K562 (cell line): Measurements from ENCODE around the gene DLGAP1. TPM values are rescaled to one million over a fixed set of nuclear protein-coding genes. Genes with fewer than 3 reads are reported as not detected.

ENCODE experiments used
- ATAC-seq: fragments of 200-7000 bp; cut with Tn5 transposase; 3 replicates; pipeline ENCODE4 v1.9.1; 2020; ENCODE audit warnings: moderate library complexity
- BruUV-seq: library from RNA; stranded (reverse); fragments of 400-500 nt; replicated peaks from 2 replicates; lab custom pipeline; 2021; lab: Mats Ljungman, UMichigan
- CTCF ChIA-PET: fragments of 300-600 bp; formaldehyde crosslinking; extraction: SDS; loops from one replicate; lab custom pipeline; 2021; ENCODE audit warnings: low intra/inter-chr PET ratio; lab: Yijun Ruan, JAX
- POLR2A ChIA-PET: fragments of 300-600, 350-650 bp; sonication (Branson Sonifier 250); formaldehyde crosslinking; extraction: SDS; loops from one replicate; lab custom pipeline; 2021; ENCODE audit warnings: antibody characterized with exemption, inconsistent platforms; lab: Yijun Ruan, JAX
- DNase-seq, 4 experiments: peaks; one replicate each; pipeline versions ENCODE4 v3.0.0 to v3.0.0-alpha.2; 2011 to 2018; ENCODE audit warnings: low spot score in 3 of 4, mixed read lengths in 3 of 4; ENCODE audit errors: extremely low read depth in 1 of 4
- FAIRE-seq: peaks from 2 replicates; lab custom pipeline; 2011; peaks lifted over from hg19 to GRCh38; lab: Jason Lieb, UNC
- H2AFZ ChIP-seq: 2 replicates; pipeline ENCODE4 v1.6.0; 2011; ENCODE audit warnings: low read depth, low read length, control low read depth, inconsistent platforms
- H3K27ac ChIP-seq: fragments of 200-600 bp; 3 replicates; pipeline ENCODE4 v1.8.0; 2011; ENCODE audit warnings: low read depth, mild to moderate bottlenecking, control low read depth, inconsistent platforms, low read length, moderate library complexity, mixed read lengths; ENCODE audit errors: extremely low read depth
- H3K27me3 ChIP-seq, 2 experiments: fragments of 300-600 bp in 1 of 2; 2 replicates in 1 of 2; 3 replicates in 1 of 2; pipeline versions ENCODE4 v1.6.0 to v1.8.0; 2011; ENCODE audit warnings: inconsistent platforms in 2 of 2, low read length in 2 of 2, mild to moderate bottlenecking in 1 of 2, mixed read lengths in 1 of 2, moderate library complexity in 1 of 2; ENCODE audit not compliant: control insufficient read depth in 2 of 2, insufficient read depth in 2 of 2
- H3K36me3 ChIP-seq: fragments of 300-600 bp; 3 replicates; pipeline ENCODE4 v1.8.0; 2011; ENCODE audit warnings: mild to moderate bottlenecking, low read length, inconsistent platforms; ENCODE audit not compliant: control insufficient read depth, insufficient read depth
- H3K4me1 ChIP-seq, 2 experiments: fragments of 200-600 bp in 1 of 2; replicated peaks in 1 of 2; 2 replicates in 1 of 2; 3 replicates in 1 of 2; pipeline versions ENCODE4 v1.5.1 to v1.8.0; 2011; ENCODE audit warnings: inconsistent platforms in 2 of 2, low read length in 2 of 2, mild to moderate bottlenecking in 1 of 2, mixed read lengths in 1 of 2, moderate library complexity in 1 of 2; ENCODE audit not compliant: control insufficient read depth in 2 of 2, insufficient read depth in 2 of 2
- H3K4me2 ChIP-seq: 2 replicates; pipeline ENCODE4 v1.6.1; 2011; ENCODE audit warnings: low read length, control low read depth, inconsistent platforms, mixed read lengths; ENCODE audit not compliant: insufficient read depth
- H3K4me3 ChIP-seq: fragments of 200-600 bp; sonication (generic), shearing (Covaris generic); 2 replicates; pipeline ENCODE4 v1.5.1; 2016; ENCODE audit warnings: control low read depth, inconsistent platforms
- H3K79me2 ChIP-seq: fragments of 200-600 bp; 3 replicates; pipeline ENCODE4 v1.8.0; 2011; ENCODE audit warnings: low read length, inconsistent platforms; ENCODE audit not compliant: control insufficient read depth, insufficient read depth
- H3K9ac ChIP-seq, 2 experiments: 2 replicates each; pipeline versions ENCODE4 v1.6.0 to v1.6.1; 2011; ENCODE audit warnings: low read depth in 2 of 2, low read length in 2 of 2, control low read depth in 1 of 2, inconsistent platforms in 1 of 2, mild to moderate bottlenecking in 1 of 2, mixed read lengths in 1 of 2; ENCODE audit not compliant: insufficient read depth in 1 of 2
- H3K9me1 ChIP-seq: one replicate; pipeline ENCODE4 v1.6.0; 2011; ENCODE audit warnings: inconsistent platforms, mild to moderate bottlenecking, low read length, moderate library complexity; ENCODE audit not compliant: control insufficient read depth, insufficient read depth
- H3K9me3 ChIP-seq: replicated peaks from 2 replicates; pipeline ENCODE4 v1.5.1; 2011; ENCODE audit warnings: low read depth, low read length, inconsistent platforms; ENCODE audit not compliant: control insufficient read depth, insufficient read depth
- H4K20me1 ChIP-seq: replicated peaks from 2 replicates; pipeline ENCODE4 v1.6.1; 2011; ENCODE audit warnings: low read length, inconsistent platforms, mixed read lengths; ENCODE audit not compliant: control insufficient read depth, insufficient read depth
- ATF3 ChIP-seq, 2 experiments: fragments of 450-650 bp in 1 of 2; sonication (generic) in 1 of 2; formaldehyde crosslinking in 1 of 2; IDR thresholded peaks in 1 of 2; conservative IDR thresholded peaks in 1 of 2; 2 replicates each; pipeline versions ENCODE4 v1.6.1 to v1.8.1; 2016 to 2023; ENCODE audit warnings: mild to moderate bottlenecking in 2 of 2, moderate library complexity in 2 of 2, inconsistent platforms in 1 of 2, missing genetic modification reagents in 1 of 2
- ATF7 ChIP-seq: fragments of 450-650 bp; IDR thresholded peaks from 2 replicates; pipeline ENCODE4 v1.7.1; 2014; ENCODE audit warnings: mild to moderate bottlenecking, moderate library complexity
- CBX5 ChIP-seq: IDR thresholded peaks from 2 replicates; pipeline ENCODE4 v1.6.1; 2014; ENCODE audit warnings: low read depth, borderline replicate concordance
- CEBPG ChIP-seq, 3 experiments: fragments of 200-800 bp in 1 of 3; sonication (Bioruptor generic) in 1 of 3; sonication (generic) in 1 of 3; formaldehyde crosslinking in 1 of 3; IDR thresholded peaks in 2 of 3; conservative IDR thresholded peaks in 1 of 3; 2 replicates each; pipeline versions ENCODE4 v1.6.1 to v1.8.0; 2016 to 2022; ENCODE audit warnings: missing compliant biosample characterization in 2 of 3, missing genetic modification characterization in 2 of 3, mild to moderate bottlenecking in 1 of 3, missing genetic modification reagents in 1 of 3
- DLX4 ChIP-seq: fragments of 250-450 bp; sonication (Bioruptor Pico); IDR thresholded peaks from 2 replicates; pipeline ENCODE4 v1.6.1; 2021; ENCODE audit warnings: mild to moderate bottlenecking
- GTF2E2 ChIP-seq: fragments of 200-800 bp; sonication (Bioruptor generic); IDR thresholded peaks from 2 replicates; pipeline ENCODE4 v1.6.1; 2016; ENCODE audit warnings: missing genetic modification characterization, missing compliant biosample characterization
- HMBOX1 ChIP-seq: sonication (generic); IDR thresholded peaks from 2 replicates; pipeline ENCODE4 v1.6.1; 2016
- MBD2 ChIP-seq: sonication (generic); IDR thresholded peaks from 2 replicates; pipeline ENCODE4 v1.6.1; 2016; ENCODE audit warnings: low read depth, borderline replicate concordance
- MEIS2 ChIP-seq: fragments of 450-650 bp; IDR thresholded peaks from 2 replicates; pipeline ENCODE4 v1.6.1; 2014; ENCODE audit warnings: mild to moderate bottlenecking; ENCODE audit not compliant: partially characterized antibody
- NR4A1 ChIP-seq, 2 experiments: fragments of 250-450 bp in 1 of 2; fragments of 450-650 bp in 1 of 2; sonication (Bioruptor Pico) in 1 of 2; IDR thresholded peaks; 2 replicates each; pipeline versions ENCODE4 v1.4.0 to v1.6.1; 2016 to 2020; ENCODE audit warnings: mild to moderate bottlenecking in 2 of 2, missing compliant biosample characterization in 1 of 2, missing genetic modification characterization in 1 of 2, moderate library complexity in 1 of 2
- SNAPC5 ChIP-seq: fragments of 250-450 bp; sonication (Bioruptor Pico); IDR thresholded peaks from 2 replicates; pipeline ENCODE4 v1.8.0; 2021; ENCODE audit warnings: moderate library complexity, mild to moderate bottlenecking, inconsistent platforms
- ZNF280A ChIP-seq: fragments of 450-650 bp; IDR thresholded peaks from 2 replicates; pipeline ENCODE4 v1.6.1; 2018; ENCODE audit warnings: mild to moderate bottlenecking, low read depth; ENCODE audit not compliant: partially characterized antibody
- ZNF589 ChIP-seq: fragments of 200-800 bp; sonication (Bioruptor generic); IDR thresholded peaks from 2 replicates; pipeline ENCODE4 v1.6.1; 2016; ENCODE audit warnings: low read depth, missing genetic modification characterization, missing compliant biosample characterization
- ZNF655 ChIP-seq: fragments of 250-450 bp; sonication (Bioruptor Pico); IDR thresholded peaks from 2 replicates; pipeline ENCODE4 v1.5.0; 2021
- WGBS: fragments of 100-300 bp; shearing (Covaris generic); methylation state at CpG from one replicate; pipeline ENCODE4 v1.1.6; 2016; ENCODE audit warnings: low coverage, mixed read lengths; ENCODE audit not compliant: insufficient coverage; ENCODE audit errors: missing lambda C conversion rate; 5-methylcytosine and 5-hydroxymethylcytosine counted together
- in situ Hi-C: fragments of 300-500 bp; cut with MboI; formaldehyde crosslinking; loops from 4 replicates; pipeline ENCODE4 v1.15.0; 2018; ENCODE audit warnings: inconsistent platforms, mixed read lengths
- intact Hi-C: fragments of 100-400 bp; cut with micrococcal nuclease; formaldehyde crosslinking; loops from 2 replicates; pipeline ENCODE4 v1.14.2; 2022
- polyA plus RNA-seq, 8 experiments: library from polyadenylated mRNA; depleted of rRNA in 4 of 8; stranded (reverse) in 5 of 8; unstranded in 3 of 8; fragments of >200 nt; fragmentation: Nextera tagmentation in 2 of 8; fragmentation: Illumina TruSeq in 1 of 8; extraction: Ambion mirVana in 2 of 8; extraction: Trizol in 1 of 8; gene quantifications; 2 replicates each; pipeline versions ENCODE4 v1.2.1 to v1.2.3, GENCODE V29; 2011 to 2014; ENCODE audit warnings: inconsistent platforms in 1 of 8, missing spikeins in 1 of 8
- total RNA-seq, 7 experiments: library from RNA; depleted of rRNA in 6 of 7; stranded (reverse); fragments of >200 nt in 6 of 7; fragmentation: Illumina TruSeq in 2 of 7; extraction: Trizol in 2 of 7; gene quantifications; 2 replicates each; pipeline versions ENCODE4 v1.2.1 to v1.2.3, GENCODE V29; 2011 to 2021; ENCODE audit warnings: low replicate concordance in 1 of 7

DLGAP1 gene
- total and polyA plus RNA-seq, 9 of the 15 experiments (the other 6 are each of a cell fraction or from before 2014, with no cell fraction given), result 0.04 to 0.22 (median 0.08) TPM

- Histone ChIP-seq H4K20me1 (no peaks in the 10 kb centered on the region), H3K9ac (peak overlapping the region in 1 of 2 experiments; percentile 63; a peak in 2 of 4 replicates), H3K4me2 (peak overlapping the region; percentile 48), H3K79me2 (no peaks in the 10 kb centered on the region), H3K9me1 (no peaks in the 10 kb centered on the region), H3K9me3 (no peaks in the 10 kb centered on the region), H2AFZ (peak overlapping the region; percentile 84), H3K4me1 (peaks cover 24 to 37% of the 10 kb centered on the region in 2 experiments; a peak in 3 of 5 replicates), H3K4me3 (no peak overlapping the region), H3K27ac (no peak overlapping the region), H3K27me3 (no peaks in the 10 kb centered on the region), H3K36me3 (no peaks in the 10 kb centered on the region)
- DNase-seq (peak; percentile 74 to 85 (median 80)), ATAC-seq (peak; percentile 82), FAIRE-seq (peak; percentile 77)
- intact Hi-C loops (loop anchor here (1.0 to 2.0 kb wide), 3 partner anchors 68 to 295 kb away; no protein-coding TSS in a partner anchor), in situ Hi-C loops (no loop called here)
- POLR2A ChIA-PET, result interaction anchor here (1.1 to 3.1 kb wide), 4 partner anchors 11 to 100 kb away, joined by 3 to 12 read pairs (median 7); no protein-coding TSS in a partner anchor
- WGBS, result 2% methylated on average over 7 of the region's 7 CpGs
- CTCF ChIA-PET, result interaction anchor here (1.1 to 3.1 kb wide), 4 partner anchors 167 to 422 kb away, joined by 5 to 24 read pairs (median 8); no protein-coding TSS in a partner anchor
- no TSS peak for BruUV-seq
- TF ChIP-seq ZNF655 (CRISPR knock-in tag) (no peak), ATF7 (0 out of 2 replicates have a peak, but pooled peaks have one; percentile 35), ZNF280A (peak; percentile 7), MEIS2 (peak; percentile 19), CEBPG (CRISPR knock-in tag; IDR thresholded peaks at IDR 0.05) (no peak; the same call in 1 of the 2 replicates), CEBPG (tag; conservative IDR thresholded peaks at IDR 0.05 in 1 of 2, IDR thresholded peaks at IDR 0.05 in 1 of 2) (no peak), CBX5 (no peak), ATF3 (IDR thresholded peaks at IDR 0.05) (no peak; the same call in none of the 2 replicates), ATF3 (CRISPR knock-in tag; conservative IDR thresholded peaks at IDR 0.05) (0 out of 2 replicates have a peak, but pooled peaks have one; percentile 64), NR4A1 (CRISPR knock-in tag; IDR thresholded peaks at IDR 0.05) (no peak), NR4A1 (tag; IDR thresholded peaks at IDR 0.05) (no peak), DLX4 (CRISPR knock-in tag) (no peak), HMBOX1 (no peak), ZNF589 (CRISPR knock-in tag) (no peak), SNAPC5 (CRISPR knock-in tag) (no peak), GTF2E2 (tag) (no peak), MBD2 (no peak)
Measured at GRCh38 chr18:3703732-3704176, 751.4 kb downstream of the DLGAP1 start.
